HL-60 (cell line): Measurements from ENCODE around the gene MUL1.

Experiments
- DNase-seq, 2 experiments: peaks; one replicate each; pipeline ENCODE4 v3.0.0-alpha.2; 2010 to 2020; ENCODE audit warnings: low read depth in 1 of 2, low spot score in 1 of 2
- H3K27ac ChIP-seq: fragments of 250-450 bp; sonication (Bioruptor Pico); replicated peaks from 2 replicates; pipeline ENCODE4 v1.5.1; 2020; ENCODE audit warnings: mild to moderate bottlenecking, moderate library complexity
- H3K27me3 ChIP-seq: fragments of 250-450 bp; sonication (Bioruptor Pico); 2 replicates; pipeline ENCODE4 v1.5.1; 2021; ENCODE audit warnings: mild to moderate bottlenecking, moderate library complexity; ENCODE audit not compliant: insufficient read depth, poor library complexity, severe bottlenecking
- H3K4me3 ChIP-seq: replicated peaks from 2 replicates; pipeline ENCODE4 v1.5.1; 2011; ENCODE audit warnings: mild to moderate bottlenecking, control low read depth, low read length; ENCODE audit not compliant: insufficient read depth
- GABPA ChIP-seq: IDR thresholded peaks from 2 replicates; pipeline ENCODE4 v1.6.1; 2012; ENCODE audit warnings: low read depth
- POLR2AphosphoS5 ChIP-seq: IDR thresholded peaks from 2 replicates; pipeline ENCODE4 v1.6.1; 2012; ENCODE audit warnings: low read depth
- REST ChIP-seq: IDR thresholded peaks from 2 replicates; pipeline ENCODE4 v1.6.1; 2012; ENCODE audit warnings: low read depth; ENCODE audit not compliant: insufficient replicate concordance
- SPI1 ChIP-seq: IDR thresholded peaks from 2 replicates; pipeline ENCODE4 v1.6.1; 2012; ENCODE audit warnings: low read depth, mild to moderate bottlenecking, borderline replicate concordance
- TF ChIP-seq, protein P1 (sequence below): IDR thresholded peaks from one replicate; pipeline ENCODE4 v1.5.1; 2011; ENCODE audit warnings: low read length, control low read depth, inconsistent platforms; ENCODE audit not compliant: insufficient read depth

Gene MUL1

GRCh38 chr1:20507248-20507563, 745 bp downstream of the MUL1 start:
- TF ChIP-seq, protein P1, sequence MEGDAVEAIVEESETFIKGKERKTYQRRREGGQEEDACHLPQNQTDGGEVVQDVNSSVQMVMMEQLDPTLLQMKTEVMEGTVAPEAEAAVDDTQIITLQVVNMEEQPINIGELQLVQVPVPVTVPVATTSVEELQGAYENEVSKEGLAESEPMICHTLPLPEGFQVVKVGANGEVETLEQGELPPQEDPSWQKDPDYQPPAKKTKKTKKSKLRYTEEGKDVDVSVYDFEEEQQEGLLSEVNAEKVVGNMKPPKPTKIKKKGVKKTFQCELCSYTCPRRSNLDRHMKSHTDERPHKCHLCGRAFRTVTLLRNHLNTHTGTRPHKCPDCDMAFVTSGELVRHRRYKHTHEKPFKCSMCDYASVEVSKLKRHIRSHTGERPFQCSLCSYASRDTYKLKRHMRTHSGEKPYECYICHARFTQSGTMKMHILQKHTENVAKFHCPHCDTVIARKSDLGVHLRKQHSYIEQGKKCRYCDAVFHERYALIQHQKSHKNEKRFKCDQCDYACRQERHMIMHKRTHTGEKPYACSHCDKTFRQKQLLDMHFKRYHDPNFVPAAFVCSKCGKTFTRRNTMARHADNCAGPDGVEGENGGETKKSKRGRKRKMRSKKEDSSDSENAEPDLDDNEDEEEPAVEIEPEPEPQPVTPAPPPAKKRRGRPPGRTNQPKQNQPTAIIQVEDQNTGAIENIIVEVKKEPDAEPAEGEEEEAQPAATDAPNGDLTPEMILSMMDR: no peak
- TF ChIP-seq GABPA: no peak
- no peak for TF ChIP-seq POLR2AphosphoS5
- TF ChIP-seq REST: no peak
- TF ChIP-seq SPI1: no peak
- no peak for DNase-seq
- no peaks in the 10 kb centered on the region for H3K27me3 ChIP-seq

GRCh38 chr1:20505488-20505887, 2.5 kb downstream of the MUL1 start:
- TF ChIP-seq REST: no peak
- TF ChIP-seq, protein P1: no peak
- no peak overlapping the region for H3K27ac ChIP-seq

More at GRCh38 chr1:20507248-20507563, 745 bp downstream of the MUL1 start:
- Histone ChIP-seq H3K27ac (peak overlapping the region; percentile 65), H3K4me3 (peak overlapping the region; percentile 100)

GRCh38 chr1:20500716-20501115, 7.2 kb downstream of the MUL1 start:
- TF ChIP-seq REST (no peak), POLR2AphosphoS5 (no peak), SPI1 (no peak), GABPA (no peak)
- TF ChIP-seq, protein P1: no peak
- H3K27ac ChIP-seq: no peak overlapping the region
- DNase-seq: no peak
- no peak overlapping the region for H3K4me3 ChIP-seq
- no peaks in the 10 kb centered on the region for H3K27me3 ChIP-seq

More at GRCh38 chr1:20505488-20505887, 2.5 kb downstream of the MUL1 start:
- Histone ChIP-seq H3K4me3 (no peak overlapping the region), H3K27me3 (no peaks in the 10 kb centered on the region)
- DNase-seq: no peak
